B cell (primary cell): ENCODE measurements around the gene KMO. TPM values are rescaled to one million over a fixed set of nuclear protein-coding genes. Genes with fewer than 3 reads are reported as not detected.

Source experiments
- ATAC-seq: fragments of 200-7000 bp; cut with Tn5 transposase; one replicate; pipeline ENCODE4 v1.10.0; 2021; ENCODE audit warnings: low read depth, mild to moderate bottlenecking, moderate number of reproducible peaks, moderate library complexity
- CTCF ChIA-PET: fragments of 350-600 bp; sonication (Branson Sonifier 250); formaldehyde crosslinking; loops from one replicate; lab custom pipeline; 2021; ENCODE audit warnings: antibody characterized with exemption, inconsistent platforms; lab: Charles Lee
- POLR2A ChIA-PET: fragments of 350-600 bp; sonication (Branson Sonifier 250); formaldehyde crosslinking; loops from one replicate; lab custom pipeline; 2021; ENCODE audit warnings: antibody characterized with exemption; lab: Charles Lee
- DNase-seq: peaks from one replicate; pipeline ENCODE4 v3.0.0; 2013
- H2AFZ ChIP-seq: 2 replicates; pipeline ENCODE4 v1.6.1; 2012; ENCODE audit warnings: mild to moderate bottlenecking, low read depth, low read length; ENCODE audit not compliant: insufficient read depth, poor library complexity, severe bottlenecking
- H3K27ac ChIP-seq, 2 donors: 1 replicate in 1 of 2; 2 replicates in 1 of 2; pipeline ENCODE4 v1.5.1; 2012 to 2013; ENCODE audit warnings: low read length in 2 of 2, mild to moderate bottlenecking in 2 of 2, moderate library complexity in 1 of 2
- H3K27me3 ChIP-seq, 4 experiments: fragments of 200-600 bp in 1 of 4; sonication (generic) in 1 of 4; replicated peaks in 1 of 4; 1 replicate in 2 of 4; 2 replicates in 2 of 4; pipeline versions ENCODE4 v1.6.1 to v1.7.0; 2013 to 2016; ENCODE audit warnings: low read length in 3 of 4, mild to moderate bottlenecking in 2 of 4, mixed read lengths in 1 of 4, moderate library complexity in 1 of 4; ENCODE audit not compliant: insufficient read depth in 4 of 4, control insufficient read depth in 3 of 4; ENCODE audit errors: control extremely low read depth in 1 of 4
- H3K36me3 ChIP-seq, 2 experiments: replicated peaks in 1 of 2; 1 replicate in 1 of 2; 2 replicates in 1 of 2; pipeline versions ENCODE4 v1.6.1 to v1.7.1; 2013; ENCODE audit warnings: low read length in 1 of 2; ENCODE audit not compliant: insufficient read depth in 2 of 2, control insufficient read depth in 1 of 2; ENCODE audit errors: control extremely low read depth in 1 of 2, extremely low read depth in 1 of 2
- H3K4me1 ChIP-seq, 2 donors: fragments of 200-600 bp in 1 of 2; sonication (generic) in 1 of 2; 1 replicate in 1 of 2; 2 replicates in 1 of 2; pipeline versions ENCODE4 v1.5.1 to v1.6.1; 2013 to 2017; ENCODE audit warnings: low read length in 2 of 2; ENCODE audit not compliant: control insufficient read depth in 2 of 2, insufficient read depth in 2 of 2
- H3K4me2 ChIP-seq: replicated peaks from 2 replicates; pipeline ENCODE3; 2012; ENCODE audit warnings: mild to moderate bottlenecking, low read depth, low read length; ENCODE audit not compliant: poor library complexity, severe bottlenecking
- H3K4me3 ChIP-seq, 5 experiments: fragments of 200-600 bp in 1 of 5; sonication (generic) in 1 of 5; 1 replicate in 3 of 5; 2 replicates in 2 of 5; pipeline versions ENCODE4 v1.5.1 to v1.7.0; 2011 to 2016; ENCODE audit warnings: low read length in 4 of 5, mild to moderate bottlenecking in 4 of 5, low read depth in 2 of 5, control low read depth in 1 of 5, moderate library complexity in 1 of 5; ENCODE audit not compliant: insufficient read depth in 1 of 5; ENCODE audit errors: control extremely low read depth in 1 of 5, extremely low read depth in 1 of 5
- H3K79me2 ChIP-seq: fragments of 200-600 bp; sonication (generic); one replicate; pipeline ENCODE4 v1.6.0; 2016; ENCODE audit warnings: low read length; ENCODE audit not compliant: control insufficient read depth, insufficient read depth
- H3K9ac ChIP-seq: fragments of 200-600 bp; sonication (generic); 2 replicates; pipeline ENCODE4 v1.6.1; 2017; ENCODE audit warnings: mild to moderate bottlenecking, low read length, moderate library complexity
- H3K9me3 ChIP-seq, 3 donors: one replicate each; pipeline versions ENCODE4 v1.6.1 to v1.7.1; 2013; ENCODE audit warnings: low read length in 2 of 3; ENCODE audit not compliant: control insufficient read depth in 2 of 3, insufficient read depth in 1 of 3; ENCODE audit errors: control extremely low read depth in 1 of 3
- H4K20me1 ChIP-seq: 2 replicates; pipeline ENCODE4 v1.6.0; 2012; ENCODE audit warnings: mild to moderate bottlenecking, low read length; ENCODE audit not compliant: insufficient read depth, control insufficient read depth, poor library complexity, severe bottlenecking
- H3K27ac Mint-ChIP-seq: one replicate; pipeline ENCODE4 v1.8.0; 2021; ENCODE audit warnings: mixed read lengths
- H3K27me3 Mint-ChIP-seq: one replicate; pipeline ENCODE4 v1.8.0; 2021; ENCODE audit warnings: mixed read lengths
- H3K4me1 Mint-ChIP-seq: one replicate; pipeline ENCODE4 v1.8.0; 2021; ENCODE audit warnings: mixed read lengths
- H3K4me3 Mint-ChIP-seq: one replicate; pipeline ENCODE4 v1.8.0; 2021; ENCODE audit warnings: mixed read lengths
- H3K9me3 Mint-ChIP-seq: one replicate; pipeline ENCODE4 v1.8.0; 2022; ENCODE audit warnings: mixed read lengths; ENCODE audit not compliant: insufficient read depth
- CTCF ChIP-seq: fragments of 200-600 bp; IDR thresholded peaks from one replicate; pipeline ENCODE4 v1.8.0; 2022; ENCODE audit warnings: antibody characterized with exemption, mild to moderate bottlenecking
- EZH2 ChIP-seq: IDR thresholded peaks from 2 replicates; pipeline ENCODE4 v1.6.1; 2012; ENCODE audit warnings: borderline replicate concordance, low read depth, mild to moderate bottlenecking, moderate library complexity, low read length; ENCODE audit not compliant: insufficient read depth, poor library complexity, severe bottlenecking
- WGBS: methylation state at CpG from one replicate; pipeline ENCODE4 v1.1.5; 2013; ENCODE audit warnings: missing lambda C conversion rate; ENCODE audit not compliant: insufficient coverage; 5-methylcytosine and 5-hydroxymethylcytosine counted together
- intact Hi-C: fragments of 100-400 bp; cut with micrococcal nuclease; formaldehyde crosslinking; loops from one replicate; pipeline ENCODE4 v1.10.0; 2022
- polyA plus RNA-seq: library from polyadenylated mRNA; depleted of rRNA; stranded (reverse); fragments of >200 nt; gene quantifications from 2 replicates; pipeline ENCODE4 v1.2.3, GENCODE V29; 2012
- total RNA-seq, 2 donors: library from RNA; stranded (reverse); fragments of 120-200 nt in 1 of 2; gene quantifications; 1 replicate in 1 of 2; 2 replicates in 1 of 2; pipeline versions ENCODE4 v1.2.3 to v1.2.4, GENCODE V29; 2013 to 2022

Gene KMO
- total and polyA plus RNA-seq, 2 donors (not counting 1 experiment from before 2014, with no cell fraction given): 14.0 to 34.0 TPM

GRCh38 chr1:241586905-241587512, 54.8 kb downstream of the KMO start:
- H3K27me3 Mint-ChIP-seq: no peaks in the 10 kb centered on the region
- 94% methylated on average over 13 of the region's 14 CpGs for WGBS
- POLR2A ChIA-PET: no interaction called here
- Histone ChIP-seq H3K27me3 (no peaks in the 10 kb centered on the region), H3K4me2 (no peak overlapping the region), H3K36me3 (peaks cover 11 to 64% of the 10 kb centered on the region in 2 experiments), H3K4me3 (no peak overlapping the region), H3K79me2 (no peaks in the 10 kb centered on the region), H3K9ac (no peak overlapping the region), H3K27ac (no peak overlapping the region), H3K9me3 (peaks cover 0 to 2% (median 0%) of the 10 kb centered on the region in 3 donors), H3K4me1 (no peaks in the 10 kb centered on the region), H2AFZ (no peak overlapping the region), H4K20me1 (no peaks in the 10 kb centered on the region)
- no peak for ATAC-seq
- DNase-seq: no peak
- TF ChIP-seq CTCF (no peak), EZH2 (no peak)
- no peak overlapping the region for H3K4me3 Mint-ChIP-seq
- CTCF ChIA-PET: interaction anchor here (1.1 kb wide), 1 partner anchor 24 kb away, joined by 4 read pairs; no protein-coding TSS in a partner anchor
- H3K27ac Mint-ChIP-seq: peak overlapping the region; percentile 67
- intact Hi-C loops: no loop called here
- H3K4me1 Mint-ChIP-seq: peaks cover 2% of the 10 kb centered on the region
- H3K9me3 Mint-ChIP-seq: no peaks in the 10 kb centered on the region

- H3K27ac Mint-ChIP-seq: peak overlapping the region; percentile 41
- no peak for ATAC-seq
- H3K4me1 ChIP-seq: no peaks in the 10 kb centered on the region
These were observed 57.3 kb downstream of the KMO start for GRCh38 chr1:241589521-241589920.

More at GRCh38 chr1:241589521-241589920, 57.3 kb downstream of the KMO start:
- Mint-ChIP-seq H3K4me3 (no peak overlapping the region), H3K9me3 (no peaks in the 10 kb centered on the region), H3K27me3 (no peaks in the 10 kb centered on the region), H3K4me1 (peaks cover 6% of the 10 kb centered on the region)
- no peak for DNase-seq
- H3K4me3 ChIP-seq: no peak overlapping the region
- no peaks in the 10 kb centered on the region for H4K20me1 ChIP-seq
- no peak overlapping the region for H3K9ac ChIP-seq
- intact Hi-C loops: no loop called here
- TF ChIP-seq EZH2 (no peak), CTCF (no peak)
- ChIA-PET POLR2A (no interaction called here), CTCF (no interaction called here)
- H3K79me2 ChIP-seq: no peaks in the 10 kb centered on the region
- no peaks in the 10 kb centered on the region for H3K9me3 ChIP-seq
- WGBS: 100% methylated on average over 3 of the region's 7 CpGs
- peaks cover 22 to 68% of the 10 kb centered on the region in 2 experiments for H3K36me3 ChIP-seq
- no peak overlapping the region for H2AFZ ChIP-seq
- no peaks in the 10 kb centered on the region for H3K27me3 ChIP-seq
- no peak overlapping the region for H3K4me2 ChIP-seq
- H3K27ac ChIP-seq: peak overlapping the region in 1 of 2 donors; percentile 64
